ENCODE data around the gene NMRK2.

The NMRK2 gene

GRCh38 chr19:3976495-3977241 lies 43.8 kb downstream of the NMRK2 start:
- CTCF ChIA-PET = interaction anchor here (0.7 kb wide), 1 partner anchor 64 kb away, joined by 3 read pairs; no protein-coding TSS in a partner anchor
- TF ChIP-seq FOXK2 (IDR thresholded peaks at IDR 0.05) (no peak), FOXA1 (IDR thresholded peaks at IDR 0.05) (no peak)
- POLR2A ChIA-PET = interaction anchor here (1.2 kb wide), 1 partner anchor 9 kb away, joined by 7 read pairs; the partner anchor contains the start of gene EEF2
- DNase-seq (ENCODE audit: extremely low spot score) = no peak

- DNase-seq (ENCODE audit: extremely low spot score) = no peak
- ChIA-PET CTCF (interaction anchor here (0.6 to 0.7 kb wide), 2 partner anchors 11 to 65 kb away, joined by 3 to 4 read pairs; no protein-coding TSS in a partner anchor), POLR2A (interaction anchor here (1.2 kb wide), 1 partner anchor 8 kb away, joined by 7 read pairs; the partner anchor contains the start of gene EEF2)
- no peak for TF ChIP-seq L3MBTL2 (conservative IDR thresholded peaks at IDR 0.05)
- no peak for TF ChIP-seq LEF1 (IDR thresholded peaks at IDR 0.05; ENCODE audit: borderline replicate concordance)
- no peak for TF ChIP-seq CTBP1 (IDR thresholded peaks at IDR 0.05; ENCODE audit: borderline replicate concordance)
- TF ChIP-seq ARNT (IDR thresholded peaks at IDR 0.05) = no peak
- TF ChIP-seq ZNF384 (IDR thresholded peaks at IDR 0.05) = no peak
- no peak for TF ChIP-seq FOXM1 (IDR thresholded peaks at IDR 0.05; ENCODE audit: borderline replicate concordance)
- no peak for TF ChIP-seq FOXK2 (IDR thresholded peaks at IDR 0.05)
- no peak for TF ChIP-seq NFRKB (IDR thresholded peaks at IDR 0.05)
- TF ChIP-seq HDGF (IDR thresholded peaks at IDR 0.05; ENCODE audit: borderline replicate concordance) = no peak
- TF ChIP-seq TARDBP (IDR thresholded peaks at IDR 0.05) = no peak
- no peak for TF ChIP-seq SP1 (IDR thresholded peaks at IDR 0.05)
- no peak for TF ChIP-seq FOXA1 (IDR thresholded peaks at IDR 0.05)
- no peak for TF ChIP-seq PKNOX1 (IDR thresholded peaks at IDR 0.05)
- TF ChIP-seq SUZ12 (IDR thresholded peaks at IDR 0.05) = no peak
- no peak for TF ChIP-seq BHLHE40 (IDR thresholded peaks at IDR 0.05; ENCODE audit: borderline replicate concordance)
- no peak for TF ChIP-seq ELF4 (IDR thresholded peaks at IDR 0.05)
Observed at GRCh38 chr19:3977242-3978143, 44.6 kb downstream of the NMRK2 start.

- no peak for DNase-seq (ENCODE audit: extremely low spot score)
- POLR2A ChIA-PET = interaction anchor here (1.8 kb wide), 1 partner anchor 10 kb away, joined by 6 read pairs; no protein-coding TSS in a partner anchor
- TF ChIP-seq FOXK2 (IDR thresholded peaks at IDR 0.05) = no peak
- TF ChIP-seq NFRKB (IDR thresholded peaks at IDR 0.05) = no peak
- no peak for TF ChIP-seq ZNF384 (IDR thresholded peaks at IDR 0.05)
- no peak for TF ChIP-seq ARNT (IDR thresholded peaks at IDR 0.05)
- no peak for TF ChIP-seq TARDBP (IDR thresholded peaks at IDR 0.05)
- no peak for TF ChIP-seq HDGF (IDR thresholded peaks at IDR 0.05; ENCODE audit: borderline replicate concordance)
- no peak for TF ChIP-seq L3MBTL2 (conservative IDR thresholded peaks at IDR 0.05)
- no peak for TF ChIP-seq ELF4 (IDR thresholded peaks at IDR 0.05)
- TF ChIP-seq FOXM1 (IDR thresholded peaks at IDR 0.05; ENCODE audit: borderline replicate concordance) = no peak
- no peak for TF ChIP-seq LEF1 (IDR thresholded peaks at IDR 0.05; ENCODE audit: borderline replicate concordance)
- TF ChIP-seq CTBP1 (IDR thresholded peaks at IDR 0.05; ENCODE audit: borderline replicate concordance) = no peak
- no peak for TF ChIP-seq FOXA1 (IDR thresholded peaks at IDR 0.05)
- no peak for TF ChIP-seq SP1 (IDR thresholded peaks at IDR 0.05)
- TF ChIP-seq SUZ12 (IDR thresholded peaks at IDR 0.05) = no peak
- TF ChIP-seq PKNOX1 (IDR thresholded peaks at IDR 0.05) = no peak
- no peak for TF ChIP-seq BHLHE40 (IDR thresholded peaks at IDR 0.05; ENCODE audit: borderline replicate concordance)
- CTCF ChIA-PET = no interaction called here
Observed at GRCh38 chr19:3978145-3978544, 45.3 kb downstream of the NMRK2 start.

GRCh38 chr19:3979289-3979673 lies 46.4 kb downstream of the NMRK2 start:
- TF ChIP-seq HDGF (IDR thresholded peaks at IDR 0.05; ENCODE audit: borderline replicate concordance) (no peak), SUZ12 (IDR thresholded peaks at IDR 0.05) (no peak), TARDBP (IDR thresholded peaks at IDR 0.05) (no peak), L3MBTL2 (conservative IDR thresholded peaks at IDR 0.05) (no peak)
- DNase-seq (ENCODE audit: extremely low spot score) = no peak
- POLR2A ChIA-PET = interaction anchor here (0.6 to 1.8 kb wide), 2 partner anchors 9 kb away, joined by 3 to 6 read pairs; no protein-coding TSS in a partner anchor
- CTCF ChIA-PET = interaction anchor here (1.0 kb wide), 1 partner anchor 8 kb away, joined by 4 read pairs; no protein-coding TSS in a partner anchor

- CTCF ChIA-PET = interaction anchor here (1.0 kb wide), 1 partner anchor 8 kb away, joined by 4 read pairs; no protein-coding TSS in a partner anchor
- no peak for DNase-seq (ENCODE audit: extremely low spot score)
- POLR2A ChIA-PET = interaction anchor here (0.6 to 1.8 kb wide), 4 partner anchors 8 to 11 kb away, joined by 3 to 8 read pairs (median 5); partner anchors contain the start of gene DAPK3
- TF ChIP-seq L3MBTL2 (conservative IDR thresholded peaks at IDR 0.05) (no peak), ZNF384 (IDR thresholded peaks at IDR 0.05) (no peak)
Observed at GRCh38 chr19:3979674-3980352, 46.9 kb downstream of the NMRK2 start.

Measured in HEK293T (cell line).